PC-3 (cell line): Measurements from ENCODE around the gene PPM1L. TPM values are rescaled to one million over a fixed set of nuclear protein-coding genes. Genes with fewer than 3 reads are reported as not detected.
A peak's percentile ranks its signal among the peaks of the same experiment; 100 is the strongest.

ENCODE experiments used
- ATAC-seq: fragments of 200-7000 bp; cut with Tn5 transposase; 2 replicates; pipeline ENCODE4 v1.9.1; 2020; ENCODE audit warnings: mild to moderate bottlenecking, moderate library complexity
- BruUV-seq: library from RNA; stranded (reverse); fragments of 400-500 nt; replicated peaks from 2 replicates; lab custom pipeline; 2021; lab: Mats Ljungman, UMichigan
- CTCF ChIA-PET: fragments of 300-600 bp; sonication (Branson Sonifier 250); formaldehyde crosslinking; loops from one replicate; lab custom pipeline; 2022; ENCODE audit warnings: antibody characterized with exemption; lab: Charles Lee
- POLR2A ChIA-PET: fragments of 300-600 bp; sonication (Branson Sonifier 250); formaldehyde crosslinking; loops from one replicate; lab custom pipeline; 2022; ENCODE audit warnings: antibody characterized with exemption; ENCODE audit not compliant: unreplicated experiment; lab: Charles Lee
- DNase-seq: peaks from one replicate; pipeline ENCODE4 v3.0.0-alpha.2; 2015
- H2AFZ ChIP-seq: fragments of 300-600 bp; sonication (generic); 2 replicates; pipeline ENCODE4 v1.6.0; 2016; ENCODE audit warnings: antibody characterized with exemption, low read length
- H3F3A ChIP-seq: fragments of 300-600 bp; sonication (generic); one replicate; pipeline ENCODE4 v1.6.0; 2017; ENCODE audit warnings: antibody characterized with exemption, low read length, control low read depth, mild to moderate bottlenecking; ENCODE audit not compliant: unreplicated experiment
- H3K27ac ChIP-seq: fragments of 300-600 bp; sonication (generic); 2 replicates; pipeline ENCODE4 v1.5.1; 2016; ENCODE audit warnings: mild to moderate bottlenecking, low read length
- H3K27me3 ChIP-seq: fragments of 300-600 bp; sonication (generic); 2 replicates; pipeline ENCODE4 v1.6.1; 2016; ENCODE audit warnings: low read length, mixed read lengths
- H3K36me3 ChIP-seq: fragments of 300-600 bp; sonication (generic); 2 replicates; pipeline ENCODE4 v1.6.1; 2016; ENCODE audit warnings: low read depth, mixed run types, low read length, mixed read lengths
- H3K4me1 ChIP-seq: fragments of 300-600 bp; sonication (generic); 2 replicates; pipeline ENCODE4 v1.5.1; 2016; ENCODE audit warnings: low read length; ENCODE audit not compliant: insufficient read depth
- H3K4me2 ChIP-seq: fragments of 300-600 bp; sonication (generic); 2 replicates; pipeline ENCODE4 v1.6.0; 2016; ENCODE audit warnings: low read length
- H3K4me3 ChIP-seq: fragments of 300-600 bp; sonication (generic); 2 replicates; pipeline ENCODE4 v1.5.1; 2016; ENCODE audit warnings: mild to moderate bottlenecking, low read length, mixed read lengths
- H3K79me2 ChIP-seq: fragments of 300-600 bp; sonication (generic); 2 replicates; pipeline ENCODE4 v1.6.1; 2017; ENCODE audit warnings: low read length, mixed read lengths
- H3K9ac ChIP-seq: fragments of 300-600 bp; sonication (generic); 2 replicates; pipeline ENCODE4 v1.6.0; 2016; ENCODE audit warnings: mild to moderate bottlenecking, low read length
- H3K9me2 ChIP-seq: fragments of 300-600 bp; sonication (generic); replicated peaks from 2 replicates; pipeline ENCODE4 v1.6.1; 2016; ENCODE audit warnings: mixed run types, low read length, mixed read lengths
- H3K9me3 ChIP-seq: fragments of 300-600 bp; sonication (generic); 2 replicates; pipeline ENCODE4 v1.6.1; 2016; ENCODE audit warnings: low read length, mixed read lengths
- H4K20me1 ChIP-seq: fragments of 300-600 bp; sonication (generic); 2 replicates; pipeline ENCODE4 v1.6.1; 2016; ENCODE audit warnings: low read length, mixed read lengths
- EZH2 ChIP-seq: fragments of 300-600 bp; sonication (generic); IDR thresholded peaks from one replicate; pipeline ENCODE4 v1.6.1; 2017; ENCODE audit warnings: antibody characterized with exemption, mild to moderate bottlenecking, low read length; ENCODE audit not compliant: unreplicated experiment
- EZH2phosphoT487 ChIP-seq: fragments of 300-600 bp; sonication (generic); IDR thresholded peaks from 2 replicates; pipeline ENCODE4 v1.6.1; 2018; ENCODE audit warnings: mild to moderate bottlenecking, antibody characterized with exemption, low read length, borderline replicate concordance
- intact Hi-C: fragments of 100-400 bp; cut with micrococcal nuclease; formaldehyde crosslinking; loops from 2 replicates; pipeline ENCODE4 v1.9.0; 2023
- total RNA-seq: library from RNA; depleted of rRNA; stranded (reverse); fragments of >200 nt; gene quantifications from 2 replicates; pipeline ENCODE4 v1.2.3, GENCODE V29; 2014
- TF ChIP-seq, protein P1 (sequence below): fragments of 300-600 bp; sonication (generic); conservative IDR thresholded peaks from 2 replicates; pipeline ENCODE4 v1.5.1; 2017; ENCODE audit warnings: antibody characterized with exemption, low read depth, mild to moderate bottlenecking, low read length

The PPM1L gene
- total RNA-seq, 1 experiment from 2014 or later: 7.0 TPM

DNA sequence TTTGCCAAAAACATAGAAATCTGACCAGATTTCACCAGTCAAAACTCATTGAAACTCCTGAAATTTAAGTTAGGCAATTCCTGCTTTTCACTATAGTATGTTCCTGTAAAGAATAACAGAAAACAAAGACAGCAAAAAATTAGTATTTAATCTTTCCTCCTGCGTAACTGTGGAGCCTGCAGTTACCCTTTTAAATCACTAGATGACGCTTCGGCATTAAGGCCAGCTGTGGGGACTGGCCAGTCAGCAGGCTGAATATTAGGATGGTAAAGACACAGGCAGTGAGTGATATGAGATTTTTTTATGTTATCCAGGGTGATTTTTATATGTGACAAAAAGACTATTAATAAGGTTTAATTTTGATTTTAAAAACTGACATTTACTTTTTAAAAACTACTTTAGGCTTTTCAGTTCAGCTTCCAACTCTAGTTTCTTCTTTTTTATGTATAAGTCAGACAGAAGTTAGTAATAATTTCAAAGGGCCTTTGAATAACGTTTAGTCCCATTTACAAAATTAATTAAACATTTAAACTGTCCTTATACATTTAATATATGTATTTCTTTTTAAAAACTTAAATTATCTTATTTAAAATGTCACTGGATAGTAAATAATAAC, 165.1 kb downstream of the PPM1L start:
- ATAC-seq: peak; percentile 94

DNA sequence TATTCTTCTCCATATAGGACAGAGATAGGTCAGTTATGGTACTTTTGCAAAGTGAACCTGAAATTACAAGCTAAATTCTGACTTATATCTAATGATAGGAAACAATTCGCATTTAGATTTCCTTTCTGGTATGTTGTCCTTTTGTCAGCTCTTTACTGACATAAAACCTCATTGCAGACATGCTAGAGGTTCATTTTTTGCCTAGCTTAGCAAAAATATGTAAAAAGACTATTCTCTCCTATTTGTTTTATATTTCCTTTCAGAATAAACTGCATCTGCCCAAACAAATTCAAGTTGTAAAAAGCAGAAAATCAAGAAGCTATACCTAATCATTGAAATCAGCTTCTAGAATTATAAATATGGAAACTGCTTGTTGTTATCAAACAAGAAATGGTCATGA, 168.7 kb downstream of the PPM1L start:
- H3K4me2 ChIP-seq: no peak overlapping the region
- intact Hi-C loops: loop anchor here (5.0 kb wide), 2 partner anchors 167 to 498 kb away; partner anchors contain the start of gene PPM1L
- ChIA-PET CTCF (no interaction called here), POLR2A (no interaction called here)
- no peaks in the 10 kb centered on the region for H3K9me2 ChIP-seq
- H2AFZ ChIP-seq: no peak overlapping the region
- H3K27me3 ChIP-seq: no peaks in the 10 kb centered on the region
- no peaks in the 10 kb centered on the region for H3K79me2 ChIP-seq
- no peak overlapping the region for H3K4me3 ChIP-seq
- TF ChIP-seq, protein P1, sequence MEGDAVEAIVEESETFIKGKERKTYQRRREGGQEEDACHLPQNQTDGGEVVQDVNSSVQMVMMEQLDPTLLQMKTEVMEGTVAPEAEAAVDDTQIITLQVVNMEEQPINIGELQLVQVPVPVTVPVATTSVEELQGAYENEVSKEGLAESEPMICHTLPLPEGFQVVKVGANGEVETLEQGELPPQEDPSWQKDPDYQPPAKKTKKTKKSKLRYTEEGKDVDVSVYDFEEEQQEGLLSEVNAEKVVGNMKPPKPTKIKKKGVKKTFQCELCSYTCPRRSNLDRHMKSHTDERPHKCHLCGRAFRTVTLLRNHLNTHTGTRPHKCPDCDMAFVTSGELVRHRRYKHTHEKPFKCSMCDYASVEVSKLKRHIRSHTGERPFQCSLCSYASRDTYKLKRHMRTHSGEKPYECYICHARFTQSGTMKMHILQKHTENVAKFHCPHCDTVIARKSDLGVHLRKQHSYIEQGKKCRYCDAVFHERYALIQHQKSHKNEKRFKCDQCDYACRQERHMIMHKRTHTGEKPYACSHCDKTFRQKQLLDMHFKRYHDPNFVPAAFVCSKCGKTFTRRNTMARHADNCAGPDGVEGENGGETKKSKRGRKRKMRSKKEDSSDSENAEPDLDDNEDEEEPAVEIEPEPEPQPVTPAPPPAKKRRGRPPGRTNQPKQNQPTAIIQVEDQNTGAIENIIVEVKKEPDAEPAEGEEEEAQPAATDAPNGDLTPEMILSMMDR: no peak
- TF ChIP-seq EZH2phosphoT487 (no peak), EZH2 (no peak)
- no peaks in the 10 kb centered on the region for H3K36me3 ChIP-seq
- no peak overlapping the region for H3K27ac ChIP-seq
- H4K20me1 ChIP-seq: no peaks in the 10 kb centered on the region
- no TSS peak for BruUV-seq
- ATAC-seq (no peak), DNase-seq (no peak)
- no peak overlapping the region for H3K9ac ChIP-seq
- H3K4me1 ChIP-seq: no peaks in the 10 kb centered on the region
- H3K9me3 ChIP-seq: no peaks in the 10 kb centered on the region
- H3F3A ChIP-seq: no peaks in the 10 kb centered on the region

More for the DNA sequence above, 165.1 kb downstream of the PPM1L start:
- H3K4me1 ChIP-seq: no peaks in the 10 kb centered on the region
- no peaks in the 10 kb centered on the region for H3K79me2 ChIP-seq
- DNase-seq: peak; percentile 75
- TF ChIP-seq EZH2phosphoT487 (no peak), EZH2 (no peak)
- TF ChIP-seq, protein P1: peak; percentile 95
- H3K36me3 ChIP-seq: no peaks in the 10 kb centered on the region
- intact Hi-C loops: loop anchor here (1.0 to 5.0 kb wide), 4 partner anchors 21 to 501 kb away; partner anchors contain the start of gene PPM1L
- CTCF ChIA-PET: interaction anchor here (0.8 kb wide), 1 partner anchor 472 kb away, joined by 3 read pairs; no protein-coding TSS in a partner anchor
- H3K9me3 ChIP-seq: no peaks in the 10 kb centered on the region
- POLR2A ChIA-PET: no interaction called here
- no peak overlapping the region for H3K27ac ChIP-seq
- H3K9ac ChIP-seq: no peak overlapping the region
- no TSS peak for BruUV-seq
- H3K4me2 ChIP-seq: no peak overlapping the region
- H3K4me3 ChIP-seq: no peak overlapping the region
- no peaks in the 10 kb centered on the region for H3F3A ChIP-seq
- no peak overlapping the region for H2AFZ ChIP-seq
- H3K27me3 ChIP-seq: no peaks in the 10 kb centered on the region
- H3K9me2 ChIP-seq: no peaks in the 10 kb centered on the region
- no peaks in the 10 kb centered on the region for H4K20me1 ChIP-seq

DNA sequence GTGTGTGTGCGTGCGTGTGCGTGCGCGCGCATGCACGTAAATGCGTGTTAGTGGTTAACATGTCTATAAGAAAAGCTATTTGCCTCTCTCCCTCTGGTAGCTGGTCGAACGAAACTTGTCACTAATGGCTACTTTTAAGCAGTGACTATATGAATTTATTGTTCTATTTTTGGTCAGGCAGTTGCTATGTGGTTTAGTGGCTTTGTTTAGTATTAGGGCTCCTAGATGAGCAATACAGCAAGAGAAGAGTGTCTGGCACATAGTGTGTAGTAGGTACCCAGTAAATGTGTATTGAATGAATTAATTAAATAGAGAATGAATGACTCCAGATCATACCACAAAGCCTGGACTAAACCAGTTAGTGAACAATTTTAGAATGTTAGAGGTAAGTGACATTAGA, 171.6 kb downstream of the PPM1L start:
- TF ChIP-seq EZH2 (no peak), EZH2phosphoT487 (no peak)
- TF ChIP-seq, protein P1: no peak
- intact Hi-C loops: no loop called here
- CTCF ChIA-PET: no interaction called here

More for the DNA sequence above, 171.6 kb downstream of the PPM1L start:
- H3F3A ChIP-seq: no peaks in the 10 kb centered on the region
- no peaks in the 10 kb centered on the region for H3K4me1 ChIP-seq
- H3K4me3 ChIP-seq: no peak overlapping the region
- no peaks in the 10 kb centered on the region for H3K36me3 ChIP-seq
- no peak overlapping the region for H3K4me2 ChIP-seq
- H3K9me3 ChIP-seq: no peaks in the 10 kb centered on the region
- H3K79me2 ChIP-seq: no peaks in the 10 kb centered on the region
- DNase-seq (no peak), ATAC-seq (no peak)
- no peak overlapping the region for H3K9ac ChIP-seq
- no peaks in the 10 kb centered on the region for H3K27me3 ChIP-seq
- H3K27ac ChIP-seq: no peak overlapping the region
- POLR2A ChIA-PET: no interaction called here
- BruUV-seq: no TSS peak
- H3K9me2 ChIP-seq: no peaks in the 10 kb centered on the region
- no peak overlapping the region for H2AFZ ChIP-seq
- H4K20me1 ChIP-seq: no peaks in the 10 kb centered on the region
